K562 (cell line): ENCODE measurements around the gene EPHB3. TPM values are rescaled to one million over a fixed set of nuclear protein-coding genes. Genes with fewer than 3 reads are reported as not detected.
A peak's percentile ranks its signal among the peaks of the same experiment; 100 is the strongest.

ENCODE experiments used
- ATAC-seq: fragments of 200-7000 bp; cut with Tn5 transposase; 3 replicates; pipeline ENCODE4 v1.9.1; 2020; ENCODE audit warnings: moderate library complexity
- BruUV-seq: library from RNA; stranded (reverse); fragments of 400-500 nt; replicated peaks from 2 replicates; lab custom pipeline; 2021; lab: Mats Ljungman, UMichigan
- CTCF ChIA-PET: fragments of 300-600 bp; formaldehyde crosslinking; extraction: SDS; loops from one replicate; lab custom pipeline; 2021; ENCODE audit warnings: low intra/inter-chr PET ratio; lab: Yijun Ruan, JAX
- POLR2A ChIA-PET: fragments of 300-600, 350-650 bp; sonication (Branson Sonifier 250); formaldehyde crosslinking; extraction: SDS; loops from one replicate; lab custom pipeline; 2021; ENCODE audit warnings: antibody characterized with exemption, inconsistent platforms; lab: Yijun Ruan, JAX
- DNase-seq, 4 experiments: peaks; one replicate each; pipeline versions ENCODE4 v3.0.0 to v3.0.0-alpha.2; 2011 to 2018; ENCODE audit warnings: low spot score in 3 of 4, mixed read lengths in 3 of 4; ENCODE audit errors: extremely low read depth in 1 of 4
- FAIRE-seq: peaks from 2 replicates; lab custom pipeline; 2011; peaks lifted over from hg19 to GRCh38; lab: Jason Lieb, UNC
- H2AFZ ChIP-seq: 2 replicates; pipeline ENCODE4 v1.6.0; 2011; ENCODE audit warnings: low read depth, low read length, control low read depth, inconsistent platforms
- H3K27ac ChIP-seq: fragments of 200-600 bp; 3 replicates; pipeline ENCODE4 v1.8.0; 2011; ENCODE audit warnings: low read depth, mild to moderate bottlenecking, control low read depth, inconsistent platforms, low read length, moderate library complexity, mixed read lengths; ENCODE audit errors: extremely low read depth
- H3K27me3 ChIP-seq, 2 experiments: fragments of 300-600 bp in 1 of 2; 2 replicates in 1 of 2; 3 replicates in 1 of 2; pipeline versions ENCODE4 v1.6.0 to v1.8.0; 2011; ENCODE audit warnings: inconsistent platforms in 2 of 2, low read length in 2 of 2, mild to moderate bottlenecking in 1 of 2, mixed read lengths in 1 of 2, moderate library complexity in 1 of 2; ENCODE audit not compliant: control insufficient read depth in 2 of 2, insufficient read depth in 2 of 2
- H3K36me3 ChIP-seq: fragments of 300-600 bp; 3 replicates; pipeline ENCODE4 v1.8.0; 2011; ENCODE audit warnings: mild to moderate bottlenecking, low read length, inconsistent platforms; ENCODE audit not compliant: control insufficient read depth, insufficient read depth
- H3K4me1 ChIP-seq, 2 experiments: fragments of 200-600 bp in 1 of 2; replicated peaks in 1 of 2; 2 replicates in 1 of 2; 3 replicates in 1 of 2; pipeline versions ENCODE4 v1.5.1 to v1.8.0; 2011; ENCODE audit warnings: inconsistent platforms in 2 of 2, low read length in 2 of 2, mild to moderate bottlenecking in 1 of 2, mixed read lengths in 1 of 2, moderate library complexity in 1 of 2; ENCODE audit not compliant: control insufficient read depth in 2 of 2, insufficient read depth in 2 of 2
- H3K4me2 ChIP-seq: 2 replicates; pipeline ENCODE4 v1.6.1; 2011; ENCODE audit warnings: low read length, control low read depth, inconsistent platforms, mixed read lengths; ENCODE audit not compliant: insufficient read depth
- H3K4me3 ChIP-seq: fragments of 200-600 bp; sonication (generic), shearing (Covaris generic); 2 replicates; pipeline ENCODE4 v1.5.1; 2016; ENCODE audit warnings: control low read depth, inconsistent platforms
- H3K79me2 ChIP-seq: fragments of 200-600 bp; 3 replicates; pipeline ENCODE4 v1.8.0; 2011; ENCODE audit warnings: low read length, inconsistent platforms; ENCODE audit not compliant: control insufficient read depth, insufficient read depth
- H3K9ac ChIP-seq, 2 experiments: 2 replicates each; pipeline versions ENCODE4 v1.6.0 to v1.6.1; 2011; ENCODE audit warnings: low read depth in 2 of 2, low read length in 2 of 2, control low read depth in 1 of 2, inconsistent platforms in 1 of 2, mild to moderate bottlenecking in 1 of 2, mixed read lengths in 1 of 2; ENCODE audit not compliant: insufficient read depth in 1 of 2
- H3K9me1 ChIP-seq: one replicate; pipeline ENCODE4 v1.6.0; 2011; ENCODE audit warnings: inconsistent platforms, mild to moderate bottlenecking, low read length, moderate library complexity; ENCODE audit not compliant: control insufficient read depth, insufficient read depth
- H3K9me3 ChIP-seq: replicated peaks from 2 replicates; pipeline ENCODE4 v1.5.1; 2011; ENCODE audit warnings: low read depth, low read length, inconsistent platforms; ENCODE audit not compliant: control insufficient read depth, insufficient read depth
- H4K20me1 ChIP-seq: replicated peaks from 2 replicates; pipeline ENCODE4 v1.6.1; 2011; ENCODE audit warnings: low read length, inconsistent platforms, mixed read lengths; ENCODE audit not compliant: control insufficient read depth, insufficient read depth
- CLOCK ChIP-seq: fragments of 250-450 bp; sonication (Bioruptor Pico); IDR thresholded peaks from 2 replicates; pipeline ENCODE4 v1.4.0; 2020; ENCODE audit warnings: mild to moderate bottlenecking, moderate library complexity, borderline replicate concordance
- CTCF ChIP-seq, 3 experiments: IDR thresholded peaks in 2 of 3; conservative IDR thresholded peaks in 1 of 3; 2 replicates each; pipeline ENCODE4 v1.5.1; 2011 to 2012; ENCODE audit warnings: low read length in 3 of 3, mild to moderate bottlenecking in 3 of 3, control low read depth in 2 of 3, improper control_type of control experiment in 1 of 3, inconsistent platforms in 1 of 3, low read depth in 1 of 3, mixed read lengths in 1 of 3, moderate library complexity in 1 of 3; ENCODE audit not compliant: insufficient read depth in 2 of 3
- DPF2 ChIP-seq: fragments of 450-650 bp; IDR thresholded peaks from 2 replicates; pipeline ENCODE4 v1.6.1; 2016
- ETV5 ChIP-seq: sonication (generic); formaldehyde crosslinking; IDR thresholded peaks from 2 replicates; pipeline ENCODE4 v1.4.0; 2020; ENCODE audit warnings: low read depth, mild to moderate bottlenecking, missing genetic modification reagents
- HDAC3 ChIP-seq: fragments of 450-650 bp; IDR thresholded peaks from 2 replicates; pipeline ENCODE4 v1.6.1; 2018; ENCODE audit warnings: borderline replicate concordance, mild to moderate bottlenecking, moderate library complexity; ENCODE audit not compliant: partially characterized antibody
- RAD21 ChIP-seq, 2 experiments: fragments of 250-450 bp in 1 of 2; fragments of 450-650 bp in 1 of 2; sonication (Bioruptor Pico) in 1 of 2; formaldehyde crosslinking in 1 of 2; IDR thresholded peaks in 1 of 2; conservative IDR thresholded peaks in 1 of 2; 2 replicates each; pipeline versions ENCODE4 v1.4.0 to v1.8.0; 2020 to 2022; ENCODE audit warnings: mild to moderate bottlenecking in 2 of 2, moderate library complexity in 1 of 2
- ZNF655 ChIP-seq: fragments of 250-450 bp; sonication (Bioruptor Pico); IDR thresholded peaks from 2 replicates; pipeline ENCODE4 v1.5.0; 2021
- WGBS: fragments of 100-300 bp; shearing (Covaris generic); methylation state at CpG from one replicate; pipeline ENCODE4 v1.1.6; 2016; ENCODE audit warnings: low coverage, mixed read lengths; ENCODE audit not compliant: insufficient coverage; ENCODE audit errors: missing lambda C conversion rate; 5-methylcytosine and 5-hydroxymethylcytosine counted together
- in situ Hi-C: fragments of 300-500 bp; cut with MboI; formaldehyde crosslinking; loops from 4 replicates; pipeline ENCODE4 v1.15.0; 2018; ENCODE audit warnings: inconsistent platforms, mixed read lengths
- intact Hi-C: fragments of 100-400 bp; cut with micrococcal nuclease; formaldehyde crosslinking; loops from 2 replicates; pipeline ENCODE4 v1.14.2; 2022
- polyA plus RNA-seq, 8 experiments: library from polyadenylated mRNA; depleted of rRNA in 4 of 8; stranded (reverse) in 5 of 8; unstranded in 3 of 8; fragments of >200 nt; fragmentation: Nextera tagmentation in 2 of 8; fragmentation: Illumina TruSeq in 1 of 8; extraction: Ambion mirVana in 2 of 8; extraction: Trizol in 1 of 8; gene quantifications; 2 replicates each; pipeline versions ENCODE4 v1.2.1 to v1.2.3, GENCODE V29; 2011 to 2014; ENCODE audit warnings: inconsistent platforms in 1 of 8, missing spikeins in 1 of 8
- total RNA-seq, 7 experiments: library from RNA; depleted of rRNA in 6 of 7; stranded (reverse); fragments of >200 nt in 6 of 7; fragmentation: Illumina TruSeq in 2 of 7; extraction: Trizol in 2 of 7; gene quantifications; 2 replicates each; pipeline versions ENCODE4 v1.2.1 to v1.2.3, GENCODE V29; 2011 to 2021; ENCODE audit warnings: low replicate concordance in 1 of 7

Gene EPHB3
- total and polyA plus RNA-seq, 9 of the 15 experiments (the other 6 are each of a cell fraction or from before 2014, with no cell fraction given), result not detected

- no peak for TF ChIP-seq HDAC3
Observed at GRCh38 chr3:184512621-184513020, 49.0 kb upstream of the EPHB3 start (continued).

- Histone ChIP-seq H4K20me1 (no peaks in the 10 kb centered on the region), H2AFZ (no peak overlapping the region), H3K4me2 (no peak overlapping the region), H3K9me3 (no peaks in the 10 kb centered on the region), H3K4me3 (no peak overlapping the region), H3K27ac (no peak overlapping the region), H3K79me2 (no peaks in the 10 kb centered on the region), H3K9ac (peak overlapping the region in 1 of 2 experiments; percentile 65; a peak in 1 of 4 replicates), H3K27me3 (peaks cover 10 to 35% of the 10 kb centered on the region in 2 experiments; a peak in 3 of 5 replicates), H3K9me1 (no peaks in the 10 kb centered on the region), H3K36me3 (no peaks in the 10 kb centered on the region), H3K4me1 (peaks cover 0 to 10% of the 10 kb centered on the region in 2 experiments; a peak in 2 of 5 replicates)
- FAIRE-seq (peak; percentile 59), ATAC-seq (peak; percentile 100), DNase-seq (peak; percentile 78 to 87 (median 84))
- ChIA-PET CTCF (interaction anchor here (1.1 to 1.2 kb wide), 2 partner anchors 142 kb away, joined by 3 read pairs; no protein-coding TSS in a partner anchor), POLR2A (interaction anchor here (0.5 to 1.5 kb wide), 5 partner anchors 11 to 215 kb away, joined by 3 to 6 read pairs (median 3); no protein-coding TSS in a partner anchor)
- in situ Hi-C loops (no loop called here), intact Hi-C loops (loop anchor here (1.0 kb wide), 3 partner anchors 44 to 142 kb away; no protein-coding TSS in a partner anchor)
- no TSS peak for BruUV-seq
- 14% methylated on average over 53 of the region's 69 CpGs for WGBS
- TF ChIP-seq CTCF (IDR thresholded peaks at IDR 0.05 in 2 of 3, conservative IDR thresholded peaks at IDR 0.05 in 1 of 3; ENCODE audit: insufficient read depth in 2 of 3, low read depth in 1 of 3, low read length in 3 of 3) (peak; percentile 79 to 83 (median 82)), ZNF655 (CRISPR knock-in tag) (no peak), ETV5 (CRISPR knock-in tag) (no peak), DPF2 (no peak), RAD21 (CRISPR knock-in tag; conservative IDR thresholded peaks at IDR 0.05 in 1 of 2, IDR thresholded peaks at IDR 0.05 in 1 of 2) (peak; percentile 47 to 76), CLOCK (CRISPR knock-in tag) (no peak)
Observed at GRCh38 chr3:184513276-184514170, 48.1 kb upstream of the EPHB3 start.
